ENCODE measurements around the gene ANO1.
"Not testable (repeated sequence)": the region's sequence is repeated elsewhere in the genome, so short reads cannot be mapped to it uniquely, and the experiment has no call there.

Gene ANO1

DNA sequence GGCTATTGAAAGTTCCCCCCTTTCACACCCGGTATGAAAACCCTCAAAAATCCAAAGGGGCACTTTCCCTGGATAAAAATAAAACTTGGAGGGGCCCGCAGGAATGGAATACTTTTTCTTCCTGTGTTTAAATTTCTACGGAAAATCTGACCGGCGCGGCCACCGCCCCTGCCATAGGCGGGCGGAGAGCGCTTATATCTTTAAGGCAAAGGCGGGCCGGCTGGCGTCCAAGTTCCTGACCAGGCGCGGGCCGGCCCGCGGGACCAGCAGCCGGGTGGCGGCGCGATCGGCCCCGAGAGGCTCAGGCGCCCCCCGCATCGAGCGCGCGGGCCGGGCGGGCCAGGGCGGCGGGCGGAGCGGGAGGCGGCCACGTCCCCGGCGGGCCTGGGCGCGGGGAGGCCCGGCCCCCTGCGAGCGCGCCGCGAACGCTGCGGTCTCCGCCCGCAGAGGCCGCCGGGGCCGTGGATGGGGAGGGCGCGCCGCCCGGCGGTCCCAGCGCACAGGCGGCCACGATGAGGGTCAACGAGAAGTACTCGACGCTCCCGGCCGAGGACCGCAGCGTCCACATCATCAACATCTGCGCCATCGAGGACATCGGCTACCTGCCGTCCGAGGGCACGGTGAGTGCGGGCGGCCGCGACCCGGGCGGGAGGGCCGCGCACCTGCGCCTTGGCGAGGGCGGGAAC is at the start of gene ANO1:
TSS of gene ANO1 (plus strand) at position 223 of the 686 bp plus-strand sequence. CDS start at position 513, 290 bp downstream.
- DNase-seq (ENCODE audit: low read depth in 2 of 2), result no peak

DNA sequence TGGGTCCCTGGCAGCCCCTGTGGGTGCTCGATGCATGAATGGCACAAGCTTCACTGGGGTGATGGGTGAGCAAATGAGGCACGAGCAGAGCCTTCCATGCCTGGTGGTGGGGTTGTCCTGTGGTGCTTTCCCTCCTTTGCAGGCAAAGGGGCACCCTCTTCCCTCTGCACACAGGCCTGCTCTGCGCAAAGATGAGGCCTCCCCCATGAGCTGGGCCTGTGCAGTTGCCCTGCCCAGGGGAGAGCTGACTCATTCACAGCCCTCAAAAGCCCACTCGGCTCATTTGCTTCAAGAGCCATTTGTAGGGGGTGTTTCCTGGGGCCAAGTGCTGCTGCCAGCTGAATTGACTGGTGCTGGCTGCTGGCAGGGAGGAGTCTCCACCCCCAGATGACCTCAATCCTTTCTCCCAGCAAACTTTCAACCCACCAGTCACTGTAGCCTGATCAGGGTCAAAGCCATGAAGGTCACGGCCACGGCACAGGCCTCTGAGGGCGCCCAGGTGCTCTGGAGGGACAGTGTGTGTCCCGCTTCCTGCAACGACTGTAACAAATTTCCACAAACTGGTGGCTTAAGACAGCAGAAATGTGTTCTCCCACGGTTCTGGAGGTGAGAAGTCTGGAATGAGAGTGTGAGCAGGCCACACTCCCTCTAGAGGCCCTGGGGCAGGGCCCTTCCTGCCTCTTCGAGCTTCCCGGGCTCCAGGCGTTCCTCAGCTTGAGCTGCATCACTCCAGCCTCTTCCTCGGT is 48.8 kb upstream of the ANO1 start:
- no peak for DNase-seq (ENCODE audit: low read depth in 2 of 2)

DNA sequence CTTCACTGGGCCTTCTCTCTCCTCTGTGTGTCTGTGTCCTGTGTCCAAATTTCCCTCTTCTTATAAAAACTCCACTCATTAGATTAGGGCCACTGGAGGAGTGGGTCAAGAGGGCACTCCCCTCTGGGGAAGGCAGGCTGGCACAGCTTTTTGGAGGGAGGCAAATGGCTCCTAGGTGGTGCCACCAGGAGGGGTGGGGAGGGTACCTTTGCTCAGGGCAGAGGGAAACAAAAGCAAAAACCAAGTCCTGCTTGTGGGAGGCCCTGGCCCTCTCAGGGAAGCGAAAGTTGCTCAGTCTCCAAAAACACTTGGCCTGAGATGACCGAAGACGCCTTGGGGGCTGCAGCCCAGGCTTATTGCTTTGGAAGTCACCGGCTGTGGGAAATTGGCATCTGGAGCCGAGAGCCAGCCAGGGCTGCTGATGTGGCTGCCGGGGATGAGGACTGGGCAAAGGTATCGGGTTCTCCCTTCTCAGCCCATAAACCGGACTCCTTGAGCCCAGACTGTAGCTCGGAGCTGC is 48.2 kb upstream of the ANO1 start:
- no peak for DNase-seq (ENCODE audit: low read depth in 2 of 2)

DNA sequence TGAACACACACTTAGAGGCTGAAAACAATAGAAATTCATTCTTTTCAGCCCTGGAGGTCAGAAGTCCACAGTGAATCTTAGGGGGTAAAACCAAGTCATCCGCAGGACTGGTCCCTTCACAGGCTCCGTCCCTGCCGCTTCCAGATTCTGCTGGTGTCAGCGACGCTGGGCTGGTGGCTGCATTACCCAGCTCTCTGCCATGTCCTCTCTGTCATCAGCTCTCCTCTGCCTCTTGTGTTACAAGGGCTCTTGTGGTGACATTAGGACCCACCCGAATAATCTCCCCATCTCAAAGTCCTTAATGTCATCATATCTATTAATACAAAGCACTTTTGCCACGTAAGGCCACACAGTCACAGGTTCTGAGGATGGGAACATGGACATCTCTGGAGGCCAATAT is 47.7 kb upstream of the ANO1 start:
- DNase-seq (ENCODE audit: low read depth in 2 of 2), result no peak

DNA sequence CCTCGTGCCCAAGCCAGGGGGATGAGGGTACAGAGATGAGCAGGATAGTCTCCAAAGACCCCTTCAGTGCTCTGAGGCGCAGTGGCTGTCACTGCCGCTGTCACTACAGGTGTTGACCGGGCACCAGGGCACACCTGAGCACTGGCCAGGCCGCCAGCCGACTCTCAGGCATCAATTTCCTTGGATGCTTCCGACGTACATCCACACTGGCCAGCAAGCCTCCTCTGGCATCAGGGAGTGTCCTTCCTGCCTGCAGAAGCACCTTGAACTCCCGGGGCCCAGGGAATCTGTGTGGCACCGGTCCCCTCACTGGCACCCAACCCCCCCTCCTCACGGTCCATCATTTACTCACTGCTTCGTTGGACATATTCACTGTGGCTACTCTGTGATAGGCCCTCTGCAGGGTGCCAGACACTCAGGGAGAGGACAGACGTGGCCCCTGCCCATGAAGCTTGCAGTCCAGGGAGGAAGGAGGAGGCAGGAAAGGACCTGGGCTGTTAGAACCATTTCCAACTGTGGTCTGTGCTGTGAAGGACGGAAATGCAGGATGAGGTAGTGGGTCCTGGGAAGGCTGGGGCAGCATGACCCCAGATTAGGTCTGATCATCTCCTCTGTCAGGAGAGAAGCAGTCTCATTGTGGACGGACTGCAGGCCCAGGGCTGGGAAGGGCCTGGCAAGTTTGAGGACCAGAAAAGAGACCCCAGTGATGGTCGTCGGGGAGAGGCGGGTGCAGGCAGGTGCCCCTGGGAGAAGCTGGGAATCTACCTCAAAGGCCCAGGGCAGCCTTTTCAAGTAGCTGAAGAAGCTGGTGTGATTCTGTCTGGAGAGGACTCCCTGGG is 46.3 kb upstream of the ANO1 start:
- no peak for DNase-seq (ENCODE audit: low read depth in 2 of 2)

DNA sequence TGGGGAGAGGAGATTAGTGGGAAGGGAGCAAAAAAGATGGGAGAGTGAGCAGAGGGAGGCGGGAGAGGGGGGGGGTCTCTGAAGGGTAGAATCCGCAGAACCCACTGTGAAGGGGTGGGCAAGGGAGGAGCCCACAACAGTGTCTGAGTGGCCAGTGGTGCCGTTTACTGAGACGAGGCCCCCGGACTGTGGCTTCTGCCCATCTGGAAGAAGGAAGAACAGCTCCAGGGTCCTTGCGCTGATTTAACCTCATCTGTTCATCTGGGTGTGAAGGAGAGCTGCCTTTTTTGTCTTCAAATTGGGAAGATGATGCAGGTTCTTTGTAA is 45.7 kb upstream of the ANO1 start:
- no peak for DNase-seq (ENCODE audit: low read depth in 2 of 2)

DNA sequence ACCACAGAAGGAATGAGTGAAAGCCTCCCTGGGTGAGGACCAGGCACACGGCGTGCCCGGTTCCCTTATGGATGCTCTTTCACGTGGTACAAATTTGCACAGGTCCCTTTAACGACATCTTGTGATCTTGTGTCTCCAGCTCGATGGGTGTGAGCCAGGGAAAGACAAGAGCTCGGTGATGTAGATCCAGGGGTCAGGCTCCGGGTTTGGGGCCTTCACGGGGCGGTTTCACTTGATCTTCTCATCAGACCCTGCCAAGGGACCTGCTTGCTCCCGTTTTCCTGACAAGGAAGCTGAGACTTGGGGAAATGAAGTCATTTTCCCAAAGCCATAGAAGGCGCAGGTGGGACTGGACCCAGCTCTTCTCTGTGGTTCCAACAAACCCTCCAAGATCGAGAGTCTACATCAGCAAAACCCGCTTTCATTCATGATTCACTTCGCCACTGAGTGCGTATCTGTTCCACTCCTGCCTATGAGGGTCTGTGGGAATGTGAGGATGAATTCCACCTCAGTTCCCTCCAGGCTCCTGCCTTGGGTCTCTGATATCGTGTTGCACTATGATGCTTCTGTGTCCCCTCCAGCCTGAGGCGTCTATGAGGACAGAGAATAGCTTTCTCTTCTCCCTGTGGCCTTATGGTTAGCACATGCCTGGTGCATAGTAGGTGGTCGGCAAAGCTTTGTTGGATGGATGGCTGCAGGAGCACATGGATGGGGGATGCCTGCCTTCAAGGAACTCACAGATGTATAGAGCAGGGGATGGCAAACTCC is 45.0 kb upstream of the ANO1 start:
- no peak for DNase-seq (ENCODE audit: low read depth in 2 of 2)

DNA sequence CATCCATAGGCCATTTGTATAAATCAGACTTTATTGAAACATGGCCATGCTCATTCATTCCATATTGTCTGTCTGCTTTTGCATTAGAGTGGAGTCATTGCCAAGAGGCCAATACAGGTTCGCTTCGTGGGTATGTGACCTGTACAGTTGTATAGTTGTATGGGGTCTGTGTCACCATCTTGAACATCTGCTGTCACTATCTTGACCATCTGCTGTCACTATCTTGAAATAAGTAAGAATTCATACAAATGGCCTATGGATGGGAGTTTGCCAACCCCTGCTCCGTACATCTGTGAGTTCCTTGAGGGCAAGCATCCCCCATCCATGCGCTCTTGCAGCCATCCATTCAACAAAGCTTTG is 44.4 kb upstream of the ANO1 start:
- DNase-seq (ENCODE audit: low read depth in 2 of 2), result no peak

DNA sequence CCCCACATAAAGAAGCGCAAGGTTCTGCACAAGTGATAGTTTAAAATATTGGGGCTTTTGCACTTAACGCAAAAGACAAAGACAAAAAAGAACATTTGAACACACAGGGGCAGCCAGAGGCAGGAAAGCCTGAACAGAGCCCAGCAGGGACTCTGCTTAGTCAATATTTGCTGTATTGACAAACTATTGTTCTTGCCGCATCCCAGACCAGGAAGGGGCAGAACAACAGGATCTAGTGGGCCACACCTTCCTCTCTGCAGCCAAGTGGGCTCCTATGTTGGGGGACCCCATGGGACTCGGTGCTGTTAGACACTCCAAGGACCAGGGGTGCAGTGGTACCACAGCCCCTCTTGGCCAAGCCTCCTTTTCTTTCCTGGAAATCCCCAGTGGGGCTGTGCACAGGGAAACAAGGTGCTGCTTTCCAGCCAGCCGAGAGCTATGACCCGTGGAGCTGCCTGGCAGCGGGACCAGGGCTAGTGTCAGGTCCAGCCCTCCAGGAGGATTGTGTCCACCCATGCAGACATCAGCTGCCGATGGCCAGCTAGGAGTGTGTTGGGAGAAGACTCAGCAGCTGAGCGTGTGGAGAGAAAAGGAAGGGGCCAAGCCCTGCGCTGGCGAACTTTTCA is 43.3 kb upstream of the ANO1 start:
- DNase-seq (ENCODE audit: low read depth in 2 of 2), result no peak

DNA sequence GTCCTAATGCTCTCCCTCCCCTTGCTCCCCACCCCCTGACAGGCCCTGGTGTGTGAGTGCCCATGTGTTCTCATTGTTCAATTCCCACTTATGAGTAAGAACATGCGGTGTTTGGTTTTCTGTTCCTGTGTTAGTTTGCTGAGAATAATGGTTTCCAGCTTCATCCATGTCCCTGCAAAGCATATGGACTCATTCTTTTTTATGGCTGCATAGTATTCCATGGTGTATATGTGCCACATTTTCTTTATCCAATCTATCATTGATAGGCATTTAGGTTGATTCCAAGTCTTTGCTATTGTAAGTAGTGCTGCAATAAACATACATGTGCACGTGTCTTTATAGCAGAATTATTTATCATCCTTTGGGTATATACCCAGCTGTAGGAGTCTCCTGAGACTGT is 42.5 kb upstream of the ANO1 start:
- DNase-seq (ENCODE audit: low read depth in 2 of 2), result not testable (repeated sequence)

DNA sequence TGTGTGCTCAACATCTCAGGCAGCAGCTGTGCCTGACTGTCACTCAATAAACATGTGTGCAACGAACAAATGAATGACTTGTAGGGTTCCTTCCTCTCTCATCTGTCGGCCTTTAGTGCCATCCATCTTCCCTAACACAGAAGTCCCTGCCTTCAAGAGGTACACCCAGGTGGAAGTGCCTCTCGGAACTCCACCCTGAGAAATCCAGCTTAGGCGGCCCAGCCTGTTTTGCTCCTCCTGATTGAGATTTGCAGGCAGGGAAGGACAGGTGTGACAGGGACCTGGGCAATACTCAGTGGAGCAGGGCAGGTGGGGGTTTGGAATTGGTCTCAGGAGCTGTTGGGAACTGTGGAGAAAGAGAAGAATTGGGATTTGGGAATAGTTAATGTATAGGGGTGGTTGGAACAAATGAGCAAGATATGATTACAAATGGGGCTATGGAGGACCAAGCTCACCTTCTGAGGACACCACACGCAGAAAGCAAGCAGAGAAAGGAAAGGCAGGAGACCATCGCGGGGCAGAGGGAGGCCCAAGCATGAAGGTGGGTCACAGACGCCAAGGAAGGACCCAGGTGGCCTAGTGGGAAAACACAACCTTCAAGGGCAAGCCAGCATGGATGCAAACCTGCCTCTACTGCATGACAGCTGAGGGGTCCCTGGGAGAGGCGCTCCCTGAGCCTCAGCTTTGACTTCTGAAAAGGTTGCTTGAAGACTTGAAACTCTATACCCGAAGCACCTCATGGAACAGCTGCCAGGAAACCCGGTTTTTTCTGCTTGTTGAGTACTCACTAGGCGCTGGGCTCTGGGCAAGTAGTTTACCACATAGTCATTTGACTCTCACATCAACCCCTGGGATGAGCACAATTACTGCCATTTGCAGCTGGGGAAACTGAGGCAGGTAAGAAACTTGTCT is 40.9 kb upstream of the ANO1 start:
- DNase-seq (ENCODE audit: low read depth in 2 of 2), result no peak

DNA sequence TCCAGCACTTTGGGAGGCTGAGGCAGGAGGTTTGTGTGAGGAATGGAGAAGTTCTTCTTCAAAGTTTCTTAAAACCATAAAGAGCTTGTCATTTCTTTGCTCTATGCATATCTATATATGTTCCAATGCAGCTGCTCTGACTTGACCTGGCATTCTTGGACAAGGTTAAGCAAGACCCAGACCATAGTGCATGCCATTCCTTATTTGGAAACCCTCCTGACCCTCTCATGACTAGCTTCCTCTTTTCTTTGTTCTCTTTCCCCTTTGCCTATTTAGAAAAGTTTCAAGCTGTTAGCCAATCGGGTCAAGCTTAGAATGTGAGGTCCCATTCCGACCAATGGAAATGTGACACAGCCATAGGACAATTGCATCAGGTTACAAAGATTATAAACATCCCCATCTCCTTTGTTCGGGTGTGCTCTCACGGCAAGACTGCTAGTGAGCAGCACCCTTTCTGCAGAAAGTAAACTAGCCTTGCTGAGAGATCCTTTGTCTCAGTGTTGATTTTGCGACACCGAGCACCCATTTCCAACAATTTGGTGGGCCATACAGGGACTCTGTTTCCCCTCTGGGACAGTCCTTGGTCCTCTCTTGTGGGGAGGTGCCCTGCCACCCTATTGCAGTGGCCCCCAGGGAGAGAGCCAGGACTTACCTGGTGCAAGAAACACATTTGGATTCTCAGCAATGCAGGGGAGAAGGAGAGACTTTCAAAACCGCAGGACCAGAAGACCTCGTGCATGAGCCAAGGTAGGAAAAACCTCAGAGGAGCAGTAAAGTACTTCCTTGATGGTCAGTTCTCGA is 39.9 kb upstream of the ANO1 start:
- no peak for DNase-seq (ENCODE audit: low read depth in 2 of 2)

DNA sequence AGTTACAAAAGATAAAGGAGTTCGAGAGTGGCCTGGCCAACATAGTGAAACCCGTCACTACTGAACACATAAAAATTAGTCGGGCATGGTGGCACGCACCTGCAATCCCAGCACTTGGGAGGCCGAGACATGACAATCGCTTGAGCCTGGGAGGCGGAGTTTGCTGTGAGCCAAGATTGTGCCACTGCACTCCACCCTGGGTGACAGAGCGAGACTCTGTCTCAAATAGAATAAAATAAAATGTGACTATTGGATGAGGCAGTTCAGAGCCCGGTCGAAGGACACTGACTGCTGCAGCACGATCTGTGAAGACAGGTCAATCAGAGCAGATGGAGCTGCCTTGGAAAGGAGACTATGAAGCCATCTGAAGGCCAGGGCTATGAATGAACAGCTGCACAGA is 37.7 kb upstream of the ANO1 start:
- no peak for DNase-seq (ENCODE audit: low read depth in 2 of 2)

DNA sequence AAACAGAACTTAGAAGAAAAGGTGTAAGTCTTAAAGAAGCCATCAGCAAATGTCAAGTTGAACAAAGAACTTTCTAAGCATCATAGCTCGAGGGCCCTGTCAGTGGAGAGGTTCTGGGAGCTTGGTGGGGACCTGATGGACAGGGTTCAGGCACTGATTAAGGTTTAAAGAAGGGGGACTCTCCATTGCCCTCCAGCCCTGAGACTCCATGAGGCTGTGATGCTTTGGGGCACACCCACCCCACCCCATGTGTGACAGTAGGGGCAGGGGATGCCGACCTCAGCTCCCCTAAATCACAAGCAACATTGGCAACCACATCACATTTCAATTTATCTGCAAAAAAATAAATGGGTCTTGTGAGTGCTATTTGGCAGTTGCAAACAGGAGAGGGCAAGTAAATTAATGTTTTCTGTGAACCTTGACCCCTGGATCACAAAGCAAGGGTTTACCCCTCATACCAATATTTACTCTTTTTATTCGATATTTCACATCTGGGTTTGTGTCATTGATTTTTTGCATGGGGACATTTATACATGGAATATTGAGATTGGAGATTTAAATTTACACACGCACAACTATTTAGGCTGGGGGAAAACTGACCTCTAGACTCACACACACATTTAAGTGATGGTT is 37.1 kb upstream of the ANO1 start:
- DNase-seq (ENCODE audit: low read depth in 2 of 2), result no peak

DNA sequence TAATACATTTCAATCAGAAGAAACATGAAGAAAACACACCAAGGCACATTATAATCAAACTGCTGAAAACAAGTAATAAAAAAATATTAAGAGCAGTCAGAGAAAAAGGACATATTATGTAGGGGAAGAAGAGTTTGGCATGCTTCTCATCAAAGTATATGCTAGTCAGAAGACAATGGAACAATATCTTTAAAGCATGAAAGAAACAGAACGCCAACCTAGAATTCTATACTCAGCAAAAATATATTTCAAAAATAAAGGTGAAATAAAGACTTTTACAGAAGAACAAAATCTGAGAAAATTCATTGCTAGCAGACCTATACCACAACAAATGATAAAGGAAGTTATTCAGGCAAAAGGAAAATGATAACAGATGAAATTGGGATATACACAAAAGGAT is 34.6 kb upstream of the ANO1 start:
- no peak for DNase-seq (ENCODE audit: low read depth in 2 of 2)

DNA sequence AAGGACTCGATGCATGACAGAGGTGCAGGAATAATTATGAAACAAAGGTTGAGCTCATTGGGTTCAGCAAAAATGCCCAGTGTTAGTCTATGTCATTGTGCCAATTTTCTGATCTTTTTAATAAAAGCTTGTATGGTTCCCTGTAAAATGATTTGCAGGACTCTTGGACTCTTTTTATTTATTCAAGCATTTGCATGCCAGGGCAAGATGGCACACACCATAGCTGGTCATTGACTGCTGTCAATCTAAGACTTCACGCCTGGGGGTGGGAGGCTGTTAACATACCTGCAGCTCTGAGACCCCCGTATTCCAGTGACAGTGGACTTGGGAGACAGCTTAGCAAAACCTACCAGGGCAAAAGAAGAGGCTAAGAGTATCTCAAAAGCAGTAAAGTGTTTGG is 32.0 kb upstream of the ANO1 start:
- no peak for DNase-seq (ENCODE audit: low read depth in 2 of 2)

DNA sequence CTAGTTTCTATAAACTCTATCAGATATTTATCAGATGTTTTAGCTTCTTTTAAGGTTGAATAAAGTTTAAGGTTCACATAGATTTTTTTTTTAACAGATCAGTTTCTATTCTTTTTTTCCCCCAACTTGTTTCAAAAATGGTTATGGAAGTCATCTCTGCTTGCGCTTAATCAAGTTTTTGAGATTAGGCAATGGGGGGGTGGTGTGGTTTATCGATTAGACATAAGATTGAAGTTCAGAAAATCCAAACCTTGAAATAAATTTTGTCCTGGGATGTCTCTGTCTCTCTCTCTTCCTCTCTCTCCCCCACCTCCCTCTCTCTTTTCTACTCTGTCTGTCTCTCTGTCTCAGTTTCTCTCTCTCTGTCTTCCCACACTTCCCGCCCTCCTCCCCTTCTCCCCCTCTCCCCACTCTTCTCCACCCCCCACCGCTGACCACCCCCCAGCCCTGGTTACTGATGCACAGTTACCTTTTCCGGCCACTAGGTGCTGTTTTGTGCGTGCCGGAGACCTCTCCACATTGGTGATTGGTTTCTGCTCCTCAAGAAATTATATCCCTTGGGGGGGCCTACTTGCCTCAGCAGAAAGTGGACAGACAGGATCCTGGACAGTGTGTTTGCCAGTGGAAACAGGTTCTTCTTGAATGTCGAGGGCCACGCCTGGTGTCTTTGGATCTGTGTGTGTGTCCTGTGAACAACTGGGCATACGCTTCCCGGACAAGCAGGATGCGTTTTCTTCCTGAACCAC is 29.7 kb upstream of the ANO1 start:
- DNase-seq (ENCODE audit: low read depth in 2 of 2), result no peak

DNA sequence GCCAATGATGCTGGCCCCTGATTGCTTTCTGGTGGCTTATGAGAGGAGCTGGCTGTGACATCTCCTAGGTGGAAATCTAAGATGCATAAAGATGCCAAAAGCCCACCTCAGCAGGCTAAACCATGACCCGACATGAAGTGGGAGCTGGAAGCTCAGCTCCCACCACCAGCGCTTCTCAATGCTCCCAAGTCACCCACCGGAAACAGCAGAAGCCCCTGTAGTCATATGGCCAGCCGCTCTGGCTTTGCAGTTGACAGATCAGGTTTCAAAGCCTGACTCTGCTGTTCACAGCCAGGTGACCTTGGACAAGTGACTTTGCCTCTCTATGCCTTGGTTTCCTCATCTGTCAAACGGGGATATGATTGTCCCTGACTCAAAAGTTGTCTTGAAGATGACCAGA is 29.1 kb upstream of the ANO1 start:
- no peak for DNase-seq (ENCODE audit: low read depth in 2 of 2)

All from stimulated activated CD8-positive, alpha-beta memory T cell treated with anti-CD3 and anti-CD28 coated beads, Interleukin-2, amount 100 ng/mL, for 1 hour (primary cell).